Measurements from ENCODE around the gene CORT. TPM values are rescaled to one million over a fixed set of nuclear protein-coding genes. Genes with fewer than 3 reads are reported as not detected.
"Not testable (repeated sequence)": the region's sequence is repeated elsewhere in the genome, so short reads cannot be mapped to it uniquely, and the experiment has no call there.

Gene CORT
- total and polyA plus RNA-seq, 11 donors = 0.19 to 0.37 TPM; not detected in 9

DNA sequence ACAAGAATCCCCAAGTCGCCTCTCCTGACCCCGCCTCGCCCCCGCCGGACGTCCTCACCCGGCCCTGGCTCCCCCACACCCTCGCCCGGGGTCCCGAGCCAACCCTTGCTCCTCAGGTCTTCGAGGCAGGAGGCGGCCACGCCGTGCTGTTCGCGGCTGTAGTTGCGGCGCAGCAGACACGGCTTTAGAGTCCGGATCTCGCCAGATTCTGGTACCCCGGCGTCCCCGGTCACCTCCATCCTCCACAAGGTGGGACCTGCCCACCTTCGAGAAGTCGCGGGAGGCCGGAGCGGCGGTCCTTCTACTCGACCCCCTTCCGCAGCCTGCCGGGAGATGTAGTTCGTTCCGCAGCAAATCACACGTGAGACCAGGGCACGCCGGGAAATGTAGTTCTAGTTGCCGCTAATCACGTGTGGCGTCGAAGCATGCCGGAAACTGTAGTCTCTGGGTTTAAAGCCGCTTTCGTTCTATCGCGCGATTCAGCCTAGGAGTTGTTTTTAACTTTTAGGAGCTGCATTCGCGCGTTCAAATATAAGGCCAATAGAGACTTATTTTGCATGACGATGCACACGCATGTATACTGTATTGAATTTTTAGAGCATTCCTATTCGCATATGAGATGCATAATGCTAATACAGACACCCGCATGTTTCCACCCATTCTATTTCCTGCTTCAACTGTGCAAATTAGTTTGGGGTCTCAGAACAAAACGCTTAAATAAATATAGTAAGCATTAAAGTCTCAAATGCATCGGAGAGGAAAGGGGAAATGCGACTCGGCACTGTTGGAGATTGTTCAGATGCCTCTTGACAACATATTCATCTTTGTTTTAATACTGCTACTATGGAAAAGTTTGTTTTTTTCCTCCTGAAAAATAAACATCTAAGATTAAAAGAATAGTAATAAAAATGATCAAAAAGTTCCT, 22.7 kb downstream of the CORT start, which contains the start of gene DFFA:
TSS of gene DFFA (minus strand) at position 310 of the 925 bp plus-strand sequence. CDS start at position 239, 71 bp downstream.
- peak within 1 kb of the TSS in 11 of 12 donors; percentile 13 to 85 (median 70) for H3K27ac ChIP-seq
- DNase-seq (peak; percentile 93 to 96 (median 94)), ATAC-seq (peak; percentile 82 to 91 (median 90))
- peaks cover 0 to 20% (median 18%) of the 10 kb centered on the region in 9 donors for H3K36me3 ChIP-seq
- 2 to 5% (median 3%) methylated on average over 52 to 59 of the region's 59 CpGs for WGBS, 4 donors
- H3K4me3 ChIP-seq = peak within 1 kb of the TSS; percentile 63 to 93 (median 81)
- no peaks in the 10 kb centered on the region for H3K9me3 ChIP-seq
- peaks cover 0 to 50% (median 23%) of the 10 kb centered on the region in 12 donors for H3K4me1 ChIP-seq
- intact Hi-C loops (cut with DNase I) = loop anchor here in 4 of 10 donors (2.0 to 5.0 kb wide), 2 partner anchors 40 to 42 kb away; partner anchors contain the start of gene CENPS (in 4 of the 4)
- peak in 1 of 2 donors; percentile 68 for TF ChIP-seq POLR2A (IDR thresholded peaks at IDR 0.05)
- TF ChIP-seq, protein P1, sequence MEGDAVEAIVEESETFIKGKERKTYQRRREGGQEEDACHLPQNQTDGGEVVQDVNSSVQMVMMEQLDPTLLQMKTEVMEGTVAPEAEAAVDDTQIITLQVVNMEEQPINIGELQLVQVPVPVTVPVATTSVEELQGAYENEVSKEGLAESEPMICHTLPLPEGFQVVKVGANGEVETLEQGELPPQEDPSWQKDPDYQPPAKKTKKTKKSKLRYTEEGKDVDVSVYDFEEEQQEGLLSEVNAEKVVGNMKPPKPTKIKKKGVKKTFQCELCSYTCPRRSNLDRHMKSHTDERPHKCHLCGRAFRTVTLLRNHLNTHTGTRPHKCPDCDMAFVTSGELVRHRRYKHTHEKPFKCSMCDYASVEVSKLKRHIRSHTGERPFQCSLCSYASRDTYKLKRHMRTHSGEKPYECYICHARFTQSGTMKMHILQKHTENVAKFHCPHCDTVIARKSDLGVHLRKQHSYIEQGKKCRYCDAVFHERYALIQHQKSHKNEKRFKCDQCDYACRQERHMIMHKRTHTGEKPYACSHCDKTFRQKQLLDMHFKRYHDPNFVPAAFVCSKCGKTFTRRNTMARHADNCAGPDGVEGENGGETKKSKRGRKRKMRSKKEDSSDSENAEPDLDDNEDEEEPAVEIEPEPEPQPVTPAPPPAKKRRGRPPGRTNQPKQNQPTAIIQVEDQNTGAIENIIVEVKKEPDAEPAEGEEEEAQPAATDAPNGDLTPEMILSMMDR (IDR thresholded peaks at IDR 0.05) = no peak
- no peaks in the 10 kb centered on the region for H3K27me3 ChIP-seq

DNA sequence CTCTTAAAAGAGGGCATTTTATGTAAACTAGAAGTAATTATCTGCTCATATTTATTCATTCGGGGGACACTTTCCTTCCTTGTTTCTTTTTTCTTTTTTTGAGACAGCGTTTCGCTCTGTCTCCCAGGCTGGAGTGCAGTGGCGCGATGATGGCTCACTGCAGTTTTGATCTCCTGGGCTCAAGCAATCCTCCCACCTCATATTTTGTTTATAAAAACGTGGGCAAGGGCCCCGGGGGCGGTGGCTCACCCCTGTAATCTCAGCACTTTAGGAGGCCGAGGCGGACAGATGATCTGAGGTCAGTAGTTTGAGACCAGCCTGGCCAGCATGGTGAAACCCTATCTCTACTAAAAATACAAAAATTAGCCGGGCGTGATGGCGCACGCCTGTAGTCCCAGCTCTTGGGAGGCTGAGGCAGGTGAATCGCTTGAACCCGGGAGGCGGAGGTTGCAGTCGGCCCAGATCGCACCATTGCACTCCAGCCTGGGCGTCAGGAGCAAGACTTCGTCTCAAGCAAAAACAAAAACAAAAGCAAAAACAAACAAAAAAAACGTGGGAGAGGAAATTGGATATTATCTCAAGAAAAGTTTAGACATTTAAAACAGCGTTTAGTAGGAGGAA, 23.4 kb downstream of the CORT start:
- WGBS, 4 donors = 92 to 94% (median 93%) methylated on average over 23 of the region's 23 CpGs
- H3K36me3 ChIP-seq = peaks cover 0 to 13% (median 10%) of the 10 kb centered on the region in 9 donors
- TF ChIP-seq, protein P1 (IDR thresholded peaks at IDR 0.05) = no peak
- no peak for TF ChIP-seq POLR2A (IDR thresholded peaks at IDR 0.05)
- H3K4me1 ChIP-seq = peaks cover 0 to 50% (median 23%) of the 10 kb centered on the region in 12 donors
- H3K27me3 ChIP-seq = no peaks in the 10 kb centered on the region
- H3K27ac ChIP-seq = peak overlapping the region in 4 of 12 donors; percentile 3 to 85 (median 80)
- ATAC-seq (no peak), DNase-seq (peak in 1 of 5 donors; percentile 7)
- no peaks in the 10 kb centered on the region for H3K9me3 ChIP-seq
- intact Hi-C loops (cut with DNase I) = loop anchor here in 4 of 10 donors (2.0 to 5.0 kb wide), 2 partner anchors 41 to 42 kb away; partner anchors contain the start of gene CENPS (in 4 of the 4)
- H3K4me3 ChIP-seq = peak overlapping the region in 4 of 12 donors; percentile 77 to 93 (median 86)

DNA sequence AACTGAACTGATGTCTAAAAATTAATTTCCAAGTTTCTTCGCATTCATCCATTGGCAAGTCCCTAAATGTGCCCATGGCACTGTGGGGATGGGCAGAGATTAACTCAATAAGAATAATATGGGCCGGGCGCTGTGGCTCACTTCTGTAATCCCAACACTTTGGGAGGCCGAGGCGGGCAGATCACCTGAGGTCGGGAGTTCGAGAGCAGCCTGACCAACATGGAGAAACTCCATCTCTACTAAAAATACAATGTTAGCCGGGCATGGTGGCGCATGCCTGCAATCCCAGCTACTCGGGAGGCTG, 24.4 kb downstream of the CORT start:
- intact Hi-C loops (cut with DNase I) = loop anchor here in 3 of 10 donors (5.0 kb wide), 1 partner anchor 42 kb away; the partner anchor contains the start of gene CENPS (in 3 of the 3)

DNA sequence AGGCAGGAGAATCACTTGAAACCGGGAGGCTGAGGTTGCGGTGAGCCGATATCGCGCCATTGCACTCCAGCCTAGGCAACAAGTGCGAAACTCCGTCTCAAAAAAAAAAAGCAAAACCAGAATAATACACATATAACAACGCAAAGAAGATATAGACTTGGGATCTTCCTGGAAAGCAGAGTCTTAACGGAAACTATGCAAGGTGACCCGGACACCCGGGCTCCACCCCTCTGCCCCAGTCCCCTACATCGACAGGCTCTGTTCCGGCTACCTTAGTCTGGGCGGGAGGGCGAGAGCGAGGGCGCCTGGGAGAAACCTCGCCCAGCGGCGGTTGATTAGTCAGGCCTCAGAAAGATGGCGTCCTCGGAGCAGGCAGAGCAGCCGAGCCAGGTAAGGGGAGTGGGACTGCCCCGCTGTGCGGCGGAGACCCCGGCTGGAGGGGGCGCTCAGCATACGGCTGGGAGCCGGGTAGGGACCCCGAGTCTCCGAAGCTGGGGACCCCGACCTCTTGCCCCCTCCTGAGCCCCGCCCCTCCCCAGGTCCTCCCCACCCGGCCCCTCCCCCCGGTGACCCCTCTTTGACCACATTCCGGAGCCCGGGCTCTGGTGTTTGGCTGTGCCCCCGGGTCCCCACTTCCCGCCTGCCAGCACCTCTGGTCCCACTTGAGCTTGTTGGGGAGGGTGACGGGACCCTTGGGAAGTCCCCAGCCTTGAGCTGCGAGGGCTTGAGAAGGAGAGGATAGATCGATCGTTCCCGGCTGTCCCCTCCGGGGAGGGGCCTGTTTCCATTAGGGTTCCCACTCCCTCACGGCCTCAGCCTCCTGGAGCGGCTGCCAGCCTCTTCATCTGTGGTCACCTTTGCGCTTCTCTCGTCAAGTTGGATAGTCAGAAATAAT, 25.0 kb downstream of the CORT start, which contains the start of gene PEX14:
TSS of gene PEX14 (plus strand) at position 338 of the 895 bp plus-strand sequence. CDS start at position 355, 17 bp downstream.
- peak within 1 kb of the TSS; percentile 81 to 94 (median 88) for H3K27ac ChIP-seq
- peak in 1 of 2 donors; percentile 47 for TF ChIP-seq POLR2A (IDR thresholded peaks at IDR 0.05)
- TF ChIP-seq, protein P1 (IDR thresholded peaks at IDR 0.05) = no peak
- intact Hi-C loops (cut with DNase I) = loop anchor here in 4 of 10 donors (5.0 kb wide), 1 partner anchor 43 kb away; the partner anchor contains the start of gene CENPS (in 4 of the 4)
- H3K4me1 ChIP-seq = peaks cover 0 to 50% (median 23%) of the 10 kb centered on the region in 12 donors
- DNase-seq (peak; percentile 86 to 93 (median 91)), ATAC-seq (peak; percentile 81 to 94 (median 92))
- H3K27me3 ChIP-seq = no peaks in the 10 kb centered on the region
- 10 to 21% (median 12%) methylated on average over 29 to 50 of the region's 50 CpGs for WGBS, 4 donors
- no peaks in the 10 kb centered on the region for H3K9me3 ChIP-seq
- no peaks in the 10 kb centered on the region for H3K36me3 ChIP-seq
- H3K4me3 ChIP-seq = peak within 1 kb of the TSS; percentile 77 to 97 (median 90)

More for the DNA sequence above, 24.4 kb downstream of the CORT start:
- not testable (repeated sequence) for H3K36me3 ChIP-seq, ATAC-seq, H3K9me3 ChIP-seq, H3K27me3 ChIP-seq
- Histone ChIP-seq H3K27ac (peak overlapping the region; percentile 81 to 94 (median 88)), H3K4me3 (peak overlapping the region; percentile 77 to 97 (median 90)), H3K4me1 (peaks cover 0 to 50% (median 23%) of the 10 kb centered on the region in 12 donors)
- WGBS, 4 donors = 89 to 91% (median 90%) methylated on average over 10 of the region's 10 CpGs
- peak in 1 of 5 donors; percentile 22 for DNase-seq
